Effector memory CD4-positive, alpha-beta T cell (primary cell): ENCODE results near the gene CSDE1.
A peak's percentile ranks its signal among the peaks of the same experiment; 100 is the strongest.

Experiments
- DNase-seq, 3 donors: peaks; one replicate each; pipeline ENCODE4 v3.0.0-alpha.2; 2020
- H3K27ac ChIP-seq: 2 replicates; pipeline ENCODE4 v1.7.0; 2013; ENCODE audit warnings: mild to moderate bottlenecking, low read length, moderate library complexity; ENCODE audit not compliant: insufficient read depth, poor library complexity, severe bottlenecking
- H3K27me3 ChIP-seq: replicated peaks from 2 replicates; pipeline ENCODE4 v1.7.0; 2013; ENCODE audit warnings: mild to moderate bottlenecking, low read length; ENCODE audit not compliant: insufficient read depth, control insufficient read depth, poor library complexity, severe bottlenecking
- H3K36me3 ChIP-seq: 2 replicates; pipeline ENCODE4 v1.7.0; 2013; ENCODE audit warnings: mild to moderate bottlenecking, low read length, moderate library complexity; ENCODE audit not compliant: control insufficient read depth, insufficient read depth
- H3K4me1 ChIP-seq: 2 replicates; pipeline ENCODE4 v1.7.0; 2013; ENCODE audit warnings: low read length, mild to moderate bottlenecking; ENCODE audit not compliant: control insufficient read depth, insufficient read depth, poor library complexity, severe bottlenecking
- H3K4me3 ChIP-seq: 2 replicates; pipeline ENCODE4 v1.7.0; 2013; ENCODE audit warnings: low read length, low read depth, mild to moderate bottlenecking; ENCODE audit not compliant: insufficient read depth, poor library complexity, severe bottlenecking
- H3K9me3 ChIP-seq: 2 replicates; pipeline ENCODE4 v1.7.0; 2013; ENCODE audit warnings: mild to moderate bottlenecking, low read length, moderate library complexity; ENCODE audit not compliant: control insufficient read depth

Gene CSDE1

GRCh38 chr1:114668784-114669561 is 88.8 kb downstream of the CSDE1 start:
- Histone ChIP-seq H3K27me3 (no peaks in the 10 kb centered on the region), H3K4me3 (peak overlapping the region; percentile 81), H3K4me1 (peaks cover 4% of the 10 kb centered on the region), H3K36me3 (no peaks in the 10 kb centered on the region), H3K9me3 (no peaks in the 10 kb centered on the region), H3K27ac (peak overlapping the region; percentile 19)
- DNase-seq, result no peak

GRCh38 chr1:114668373-114668772 is 89.4 kb downstream of the CSDE1 start:
- peaks cover 4% of the 10 kb centered on the region for H3K4me1 ChIP-seq

GRCh38 chr1:114666954-114667353 is 90.8 kb downstream of the CSDE1 start:
- H3K27ac ChIP-seq, result no peak overlapping the region
- DNase-seq, result no peak
- no peaks in the 10 kb centered on the region for H3K36me3 ChIP-seq
- no peak overlapping the region for H3K4me3 ChIP-seq
- H3K27me3 ChIP-seq, result no peaks in the 10 kb centered on the region
- no peaks in the 10 kb centered on the region for H3K9me3 ChIP-seq
- peaks cover 4% of the 10 kb centered on the region for H3K4me1 ChIP-seq

More at GRCh38 chr1:114668373-114668772, 89.4 kb downstream of the CSDE1 start:
- Histone ChIP-seq H3K36me3 (no peaks in the 10 kb centered on the region), H3K4me3 (no peak overlapping the region), H3K9me3 (no peaks in the 10 kb centered on the region), H3K27ac (no peak overlapping the region), H3K27me3 (no peaks in the 10 kb centered on the region)
- no peak for DNase-seq
